ENCODE data around the gene PDIA5.

GRCh38 chr3:123018683-123019082, 48.1 kb upstream of the PDIA5 start:
- TF ChIP-seq POLR2A (IDR thresholded peaks at IDR 0.05) (no peak), CTCF (IDR thresholded peaks at IDR 0.05) (no peak)

Measured in esophagus squamous epithelium (tissue), 4 donors.